GM12878 (cell line): ENCODE data around the gene ABHD6. TPM values are rescaled to one million over a fixed set of nuclear protein-coding genes. Genes with fewer than 3 reads are reported as not detected.

Source experiments
- ATAC-seq: fragments of 200-7000 bp; cut with Tn5 transposase; 3 replicates; pipeline ENCODE4 v1.9.1; 2020; ENCODE audit warnings: mild to moderate bottlenecking, moderate library complexity
- BruUV-seq: library from RNA; stranded (reverse); fragments of 400-500 nt; replicated peaks from 2 replicates; lab custom pipeline; 2021; lab: Mats Ljungman, UMichigan
- CTCF ChIA-PET: fragments of 300-600 bp; sonication (Branson Sonifier 250); formaldehyde crosslinking; extraction: SDS; loops from one replicate; lab custom pipeline; 2021; ENCODE audit warnings: inconsistent platforms; lab: Yijun Ruan, JAX
- POLR2A ChIA-PET: fragments of 350-600 bp; formaldehyde crosslinking; extraction: SDS; loops from one replicate; lab custom pipeline; 2021; ENCODE audit warnings: inconsistent platforms; lab: Charles Lee
- RAD21 ChIA-PET: fragments of 300-600 bp; sonication (Branson Sonifier 250); formaldehyde crosslinking; loops from one replicate; lab custom pipeline; 2023; ENCODE audit warnings: antibody characterized with exemption; ENCODE audit not compliant: unreplicated experiment; lab: Charles Lee
- SMC1A ChIA-PET: fragments of 300-600 bp; sonication (Branson Sonifier 250); formaldehyde crosslinking; loops from one replicate; lab custom pipeline; 2023; ENCODE audit not compliant: unreplicated experiment, uncharacterized antibody; lab: Charles Lee
- DNase-seq: peaks from one replicate; pipeline ENCODE4 v3.0.0-alpha.2; 2011; ENCODE audit warnings: low read depth, low spot score
- FAIRE-seq: peaks from 3 replicates; lab custom pipeline; 2011; peaks lifted over from hg19 to GRCh38; lab: Jason Lieb, UNC
- H2AFZ ChIP-seq: 2 replicates; pipeline ENCODE4 v1.6.0; 2011; ENCODE audit warnings: low read depth, low read length, control low read depth; ENCODE audit not compliant: control insufficient read depth
- H3K27ac ChIP-seq: 2 replicates; pipeline ENCODE4 v1.5.1; 2011; ENCODE audit warnings: control low read depth; ENCODE audit not compliant: control insufficient read depth, insufficient read depth
- H3K27me3 ChIP-seq, 2 experiments: replicated peaks in 1 of 2; 2 replicates each; pipeline versions ENCODE4 v1.6.0 to v1.6.1; 2011; ENCODE audit warnings: low read length in 1 of 2; ENCODE audit not compliant: control insufficient read depth in 2 of 2, insufficient read depth in 2 of 2
- H3K36me3 ChIP-seq, 2 experiments: 2 replicates each; pipeline ENCODE4 v1.5.1; 2011; ENCODE audit warnings: low read length in 1 of 2; ENCODE audit not compliant: control insufficient read depth in 2 of 2, insufficient read depth in 2 of 2
- H3K4me1 ChIP-seq: 2 replicates; pipeline ENCODE4 v1.6.1; 2011; ENCODE audit warnings: mild to moderate bottlenecking, low read length, moderate library complexity, mixed read lengths; ENCODE audit not compliant: control insufficient read depth, insufficient read depth
- H3K4me2 ChIP-seq: 2 replicates; pipeline ENCODE4 v1.6.0; 2011; ENCODE audit warnings: control low read depth; ENCODE audit not compliant: control insufficient read depth, insufficient read depth
- H3K4me3 ChIP-seq: fragments of 200-600 bp; sonication (generic); 2 replicates; pipeline ENCODE4 v1.5.1; 2016
- H3K79me2 ChIP-seq: 2 replicates; pipeline ENCODE4 v1.6.0; 2011; ENCODE audit warnings: low read length; ENCODE audit not compliant: control insufficient read depth, insufficient read depth
- H3K9ac ChIP-seq: 2 replicates; pipeline ENCODE4 v1.8.0; 2011; ENCODE audit warnings: low read length, control low read depth, mixed read lengths; ENCODE audit not compliant: control insufficient read depth, insufficient read depth
- H3K9me3 ChIP-seq: replicated peaks from 3 replicates; pipeline ENCODE4 v1.5.1; 2011; ENCODE audit warnings: mild to moderate bottlenecking, low read length; ENCODE audit not compliant: control insufficient read depth, insufficient read depth
- H4K20me1 ChIP-seq: 2 replicates; pipeline ENCODE4 v1.6.0; 2011; ENCODE audit not compliant: control insufficient read depth, insufficient read depth
- EGR1 ChIP-seq, 2 experiments: IDR thresholded peaks; 1 replicate in 1 of 2; 2 replicates in 1 of 2; pipeline ENCODE4 v1.6.1; 2011 to 2012; ENCODE audit warnings: low read depth in 2 of 2, low read length in 2 of 2, borderline replicate concordance in 1 of 2, mild to moderate bottlenecking in 1 of 2, moderate library complexity in 1 of 2
- IKZF2 ChIP-seq, 2 experiments: fragments of 450-650 bp; IDR thresholded peaks; 2 replicates each; pipeline ENCODE4 v1.6.1; 2017; ENCODE audit warnings: mild to moderate bottlenecking in 2 of 2, moderate library complexity in 2 of 2
- NRF1 ChIP-seq: conservative IDR thresholded peaks from 2 replicates; pipeline ENCODE4 v1.6.1; 2011; ENCODE audit warnings: mild to moderate bottlenecking, low read depth, low read length, improper control_type of control experiment
- WGBS: methylation state at CpG from one replicate; pipeline ENCODE4 v1.1.6; 2016; ENCODE audit warnings: low lambda C conversion rate; ENCODE audit not compliant: insufficient replicate concordance, insufficient coverage; ENCODE audit errors: missing lambda C conversion rate; 5-methylcytosine and 5-hydroxymethylcytosine counted together
- in situ Hi-C: fragments of 300-500 bp; cut with MboI; formaldehyde crosslinking; loops from 9 replicates; pipeline ENCODE4 v1.14.3; 2018; ENCODE audit warnings: mixed read lengths
- intact Hi-C: fragments of 100-400 bp; cut with micrococcal nuclease; formaldehyde crosslinking; loops from one replicate; pipeline ENCODE4 v1.14.2; 2022; ENCODE audit not compliant: unreplicated experiment
- polyA plus RNA-seq, 11 experiments: library from polyadenylated mRNA; depleted of rRNA in 4 of 11; unstranded in 6 of 11; stranded (reverse) in 5 of 11; fragments of >200 nt; fragmentation: Nextera tagmentation in 4 of 11; fragmentation: Illumina TruSeq in 1 of 11; extraction: Ambion mirVana in 4 of 11; extraction: Trizol in 1 of 11; gene quantifications; 1 replicate in 1 of 11; 2 replicates in 10 of 11; pipeline versions ENCODE4 v1.2.1 to v1.2.3, GENCODE V29; 2011 to 2016; ENCODE audit warnings: inconsistent platforms in 2 of 11, missing spikeins in 2 of 11, low read depth in 1 of 11
- total RNA-seq, 4 experiments: library from RNA; depleted of rRNA in 3 of 4; stranded (reverse); fragments of >200 nt in 3 of 4; fragmentation: Illumina TruSeq in 1 of 4; extraction: Trizol in 1 of 4; gene quantifications; 2 replicates each; pipeline versions ENCODE4 v1.2.1 to v1.2.3, GENCODE V29; 2013 to 2021
- TF ChIP-seq, protein P1 (sequence below): fragments of 450-650 bp; IDR thresholded peaks from 2 replicates; pipeline ENCODE4 v1.6.1; 2018; ENCODE audit warnings: borderline replicate concordance, mild to moderate bottlenecking; ENCODE audit not compliant: partially characterized antibody
- TF ChIP-seq, protein P2 (sequence below): fragments of 450-650 bp; IDR thresholded peaks from 2 replicates; pipeline ENCODE4 v1.6.1; 2017; ENCODE audit warnings: mild to moderate bottlenecking, moderate library complexity

The ABHD6 gene
- total and polyA plus RNA-seq, 10 of the 15 experiments (the other 5 are each of a cell fraction or from before 2014, with no cell fraction given), result 1.4 to 33.2 (median 3.2) TPM

DNA sequence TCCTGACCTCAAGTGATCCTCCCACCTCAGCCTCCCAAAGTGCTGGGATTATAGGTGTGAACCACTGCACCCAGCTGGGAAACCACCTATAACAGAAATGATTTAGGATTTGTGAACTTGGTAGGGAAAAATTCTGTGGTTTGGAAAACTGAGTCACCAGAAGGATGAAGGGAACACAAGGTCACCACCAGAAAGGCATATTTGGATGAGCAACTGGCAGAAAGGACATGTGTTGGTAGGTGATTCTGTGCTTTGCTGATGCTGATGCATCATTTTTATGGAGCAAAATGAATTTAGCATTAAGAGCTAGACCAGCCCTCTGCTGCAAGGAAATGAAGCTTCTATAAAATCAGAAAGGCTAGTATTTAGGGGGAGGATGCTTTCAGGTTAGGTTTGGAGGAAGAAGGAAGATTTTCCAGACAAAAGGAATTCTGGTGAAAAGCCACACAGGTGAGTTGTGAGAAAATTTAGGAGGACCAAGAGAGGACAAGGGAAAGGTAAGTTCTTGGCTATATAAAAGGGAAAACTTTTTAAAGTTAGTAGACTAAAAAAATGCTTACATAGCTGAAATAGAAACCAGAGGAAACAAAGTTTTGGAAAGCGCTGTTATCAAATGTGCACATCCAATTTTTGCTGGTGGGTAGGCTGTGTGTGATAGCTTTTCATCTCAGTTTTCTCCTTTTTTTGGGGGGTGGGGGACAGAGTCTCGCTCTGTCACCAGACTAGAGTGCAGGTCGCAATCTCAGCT lies 98.7 kb downstream of the ABHD6 start:
- no peaks in the 10 kb centered on the region for H3K36me3 ChIP-seq
- H3K4me2 ChIP-seq, result no peak overlapping the region
- H3K27me3 ChIP-seq, result no peaks in the 10 kb centered on the region
- CTCF ChIA-PET, result interaction anchor here (0.8 to 8.9 kb wide), 19 partner anchors 7 to 195 kb away, joined by 3 to 204 read pairs (median 5); partner anchors contain the start of genes HTD2 and RPP14
- in situ Hi-C loops, result no loop called here
- TF ChIP-seq IKZF2 (IDR thresholded peaks at IDR 0.05) (0 out of 4 replicates have a peak, but pooled peaks have one; percentile 10 to 18), EGR1 (IDR thresholded peaks at IDR 0.05; ENCODE audit: borderline replicate concordance in 1 of 2, low read depth in 2 of 2, low read length in 2 of 2) (no peak)
- TF ChIP-seq, all 136 proteins: peak for 1
- Histone ChIP-seq H3K27ac (no peak overlapping the region), H4K20me1 (no peaks in the 10 kb centered on the region), H3K9me3 (no peaks in the 10 kb centered on the region; the same call in 2 of the 3 replicates), H3K9ac (no peak overlapping the region), H2AFZ (no peak overlapping the region), H3K4me3 (no peak overlapping the region), H3K79me2 (peaks cover 10% of the 10 kb centered on the region), H3K4me1 (peaks cover 10% of the 10 kb centered on the region; the same call in 1 of the 2 replicates)
- FAIRE-seq (no peak), ATAC-seq (no peak), DNase-seq (no peak)
- intact Hi-C loops, result no loop called here
- BruUV-seq, result no TSS peak
- SMC1A ChIA-PET, result interaction anchor here (0.7 to 13.1 kb wide), 12 partner anchors 12 to 156 kb away, joined by 3 to 324 read pairs (median 12); partner anchors contain the start of genes HTD2, KCTD6 and RPP14
- WGBS, result 92% methylated on average over 3 of the region's 3 CpGs
- POLR2A ChIA-PET, result interaction anchor here (0.6 to 12.4 kb wide), 8 partner anchors 11 to 135 kb away, joined by 3 to 221 read pairs (median 4); no protein-coding TSS in a partner anchor
- RAD21 ChIA-PET, result interaction anchor here (0.6 to 7.5 kb wide), 15 partner anchors 11 to 193 kb away, joined by 3 to 149 read pairs (median 4); partner anchors contain the start of genes HTD2 and KCTD6

DNA sequence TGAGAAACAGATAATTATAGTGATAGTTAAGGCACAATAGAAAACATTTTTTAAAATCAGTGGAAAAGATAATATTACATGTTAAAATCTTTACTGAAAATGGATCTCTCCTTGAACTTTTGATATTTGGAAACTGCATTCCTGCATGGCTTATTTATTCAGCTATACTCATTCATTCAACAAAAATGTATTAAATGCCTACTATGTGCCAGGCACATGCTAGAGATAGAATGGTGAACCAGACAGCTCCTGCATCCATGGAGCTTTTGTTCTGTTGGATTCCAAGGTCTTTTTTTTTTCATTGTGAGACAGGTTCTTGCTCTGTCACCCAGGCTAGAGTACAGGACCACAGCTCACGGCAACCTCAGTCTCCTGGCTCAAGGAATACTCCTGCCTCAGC lies 99.6 kb downstream of the ABHD6 start:
- ChIA-PET SMC1A (interaction anchor here (0.9 to 13.1 kb wide), 8 partner anchors 12 to 274 kb away, joined by 3 to 324 read pairs (median 16); partner anchors contain the start of genes HTD2 and RPP14), POLR2A (interaction anchor here (1.0 to 12.4 kb wide), 4 partner anchors 12 to 136 kb away, joined by 3 to 221 read pairs (median 6); no protein-coding TSS in a partner anchor), CTCF (interaction anchor here (0.6 to 8.9 kb wide), 10 partner anchors 12 to 194 kb away, joined by 3 to 204 read pairs (median 4); partner anchors contain the start of genes HTD2 and RPP14), RAD21 (interaction anchor here (1.4 to 7.5 kb wide), 6 partner anchors 11 to 93 kb away, joined by 3 to 149 read pairs (median 21); no protein-coding TSS in a partner anchor)
- in situ Hi-C loops (no loop called here), intact Hi-C loops (no loop called here)
- Histone ChIP-seq H3K4me1 (peaks cover 10% of the 10 kb centered on the region; the same call in 1 of the 2 replicates), H3K27me3 (no peaks in the 10 kb centered on the region), H3K36me3 (no peaks in the 10 kb centered on the region), H2AFZ (no peak overlapping the region), H4K20me1 (no peaks in the 10 kb centered on the region), H3K9me3 (no peaks in the 10 kb centered on the region; the same call in 2 of the 3 replicates), H3K9ac (no peak overlapping the region), H3K79me2 (peaks cover 10% of the 10 kb centered on the region), H3K27ac (no peak overlapping the region), H3K4me3 (no peak overlapping the region), H3K4me2 (no peak overlapping the region)
- FAIRE-seq, result no peak
- no TSS peak for BruUV-seq
- no peak for DNase-seq
- 100% methylated on average over 1 of the region's 1 CpG for WGBS
- ATAC-seq, result no peak
- TF ChIP-seq, protein P1, sequence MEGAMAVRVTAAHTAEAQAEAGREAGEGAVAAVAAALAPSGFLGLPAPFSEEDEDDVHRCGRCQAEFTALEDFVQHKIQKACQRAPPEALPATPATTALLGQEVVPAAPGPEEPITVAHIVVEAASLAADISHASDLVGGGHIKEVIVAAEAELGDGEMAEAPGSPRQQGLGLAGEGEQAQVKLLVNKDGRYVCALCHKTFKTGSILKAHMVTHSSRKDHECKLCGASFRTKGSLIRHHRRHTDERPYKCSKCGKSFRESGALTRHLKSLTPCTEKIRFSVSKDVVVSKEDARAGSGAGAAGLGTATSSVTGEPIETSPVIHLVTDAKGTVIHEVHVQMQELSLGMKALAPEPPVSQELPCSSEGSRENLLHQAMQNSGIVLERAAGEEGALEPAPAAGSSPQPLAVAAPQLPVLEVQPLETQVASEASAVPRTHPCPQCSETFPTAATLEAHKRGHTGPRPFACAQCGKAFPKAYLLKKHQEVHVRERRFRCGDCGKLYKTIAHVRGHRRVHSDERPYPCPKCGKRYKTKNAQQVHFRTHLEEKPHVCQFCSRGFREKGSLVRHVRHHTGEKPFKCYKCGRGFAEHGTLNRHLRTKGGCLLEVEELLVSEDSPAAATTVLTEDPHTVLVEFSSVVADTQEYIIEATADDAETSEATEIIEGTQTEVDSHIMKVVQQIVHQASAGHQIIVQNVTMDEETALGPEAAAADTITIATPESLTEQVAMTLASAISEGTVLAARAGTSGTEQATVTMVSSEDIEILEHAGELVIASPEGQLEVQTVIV, result no peak
- TF ChIP-seq, protein P2, sequence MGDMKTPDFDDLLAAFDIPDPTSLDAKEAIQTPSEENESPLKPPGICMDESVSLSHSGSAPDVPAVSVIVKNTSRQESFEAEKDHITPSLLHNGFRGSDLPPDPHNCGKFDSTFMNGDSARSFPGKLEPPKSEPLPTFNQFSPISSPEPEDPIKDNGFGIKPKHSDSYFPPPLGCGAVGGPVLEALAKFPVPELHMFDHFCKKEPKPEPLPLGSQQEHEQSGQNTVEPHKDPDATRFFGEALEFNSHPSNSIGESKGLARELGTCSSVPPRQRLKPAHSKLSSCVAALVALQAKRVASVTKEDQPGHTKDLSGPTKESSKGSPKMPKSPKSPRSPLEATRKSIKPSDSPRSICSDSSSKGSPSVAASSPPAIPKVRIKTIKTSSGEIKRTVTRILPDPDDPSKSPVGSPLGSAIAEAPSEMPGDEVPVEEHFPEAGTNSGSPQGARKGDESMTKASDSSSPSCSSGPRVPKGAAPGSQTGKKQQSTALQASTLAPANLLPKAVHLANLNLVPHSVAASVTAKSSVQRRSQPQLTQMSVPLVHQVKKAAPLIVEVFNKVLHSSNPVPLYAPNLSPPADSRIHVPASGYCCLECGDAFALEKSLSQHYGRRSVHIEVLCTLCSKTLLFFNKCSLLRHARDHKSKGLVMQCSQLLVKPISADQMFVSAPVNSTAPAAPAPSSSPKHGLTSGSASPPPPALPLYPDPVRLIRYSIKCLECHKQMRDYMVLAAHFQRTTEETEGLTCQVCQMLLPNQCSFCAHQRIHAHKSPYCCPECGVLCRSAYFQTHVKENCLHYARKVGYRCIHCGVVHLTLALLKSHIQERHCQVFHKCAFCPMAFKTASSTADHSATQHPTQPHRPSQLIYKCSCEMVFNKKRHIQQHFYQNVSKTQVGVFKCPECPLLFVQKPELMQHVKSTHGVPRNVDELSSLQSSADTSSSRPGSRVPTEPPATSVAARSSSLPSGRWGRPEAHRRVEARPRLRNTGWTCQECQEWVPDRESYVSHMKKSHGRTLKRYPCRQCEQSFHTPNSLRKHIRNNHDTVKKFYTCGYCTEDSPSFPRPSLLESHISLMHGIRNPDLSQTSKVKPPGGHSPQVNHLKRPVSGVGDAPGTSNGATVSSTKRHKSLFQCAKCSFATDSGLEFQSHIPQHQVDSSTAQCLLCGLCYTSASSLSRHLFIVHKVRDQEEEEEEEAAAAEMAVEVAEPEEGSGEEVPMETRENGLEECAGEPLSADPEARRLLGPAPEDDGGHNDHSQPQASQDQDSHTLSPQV, result no peak
- no peak for TF ChIP-seq NRF1
